ENCODE results near the gene TEX52.

The TEX52 gene

DNA sequence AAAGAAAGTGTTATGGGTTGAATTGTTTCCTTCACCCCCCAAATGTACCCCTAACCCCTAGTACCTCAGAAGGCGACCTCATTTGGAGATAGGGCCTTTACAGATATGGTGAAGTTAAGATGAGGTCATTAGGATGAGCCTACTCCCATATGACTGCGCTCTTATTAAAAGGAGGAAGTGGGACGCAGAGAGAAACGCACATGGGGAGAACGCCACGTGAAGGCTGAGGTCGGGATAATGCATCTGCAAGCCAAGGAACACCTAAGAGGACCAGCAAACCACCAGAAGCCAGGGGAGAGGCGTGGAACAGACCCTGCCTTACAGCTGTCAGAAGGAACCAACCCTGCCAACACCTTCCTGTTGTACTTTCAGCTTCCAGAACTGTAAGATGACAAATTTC is 20.3 kb downstream of the TEX52 start:
- no peak overlapping the region for H3K4me3 ChIP-seq (ENCODE audit: low read length)
- TF ChIP-seq, protein P1, sequence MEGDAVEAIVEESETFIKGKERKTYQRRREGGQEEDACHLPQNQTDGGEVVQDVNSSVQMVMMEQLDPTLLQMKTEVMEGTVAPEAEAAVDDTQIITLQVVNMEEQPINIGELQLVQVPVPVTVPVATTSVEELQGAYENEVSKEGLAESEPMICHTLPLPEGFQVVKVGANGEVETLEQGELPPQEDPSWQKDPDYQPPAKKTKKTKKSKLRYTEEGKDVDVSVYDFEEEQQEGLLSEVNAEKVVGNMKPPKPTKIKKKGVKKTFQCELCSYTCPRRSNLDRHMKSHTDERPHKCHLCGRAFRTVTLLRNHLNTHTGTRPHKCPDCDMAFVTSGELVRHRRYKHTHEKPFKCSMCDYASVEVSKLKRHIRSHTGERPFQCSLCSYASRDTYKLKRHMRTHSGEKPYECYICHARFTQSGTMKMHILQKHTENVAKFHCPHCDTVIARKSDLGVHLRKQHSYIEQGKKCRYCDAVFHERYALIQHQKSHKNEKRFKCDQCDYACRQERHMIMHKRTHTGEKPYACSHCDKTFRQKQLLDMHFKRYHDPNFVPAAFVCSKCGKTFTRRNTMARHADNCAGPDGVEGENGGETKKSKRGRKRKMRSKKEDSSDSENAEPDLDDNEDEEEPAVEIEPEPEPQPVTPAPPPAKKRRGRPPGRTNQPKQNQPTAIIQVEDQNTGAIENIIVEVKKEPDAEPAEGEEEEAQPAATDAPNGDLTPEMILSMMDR (conservative IDR thresholded peaks at IDR 0.05; ENCODE audit: low read depth, low read length), result no peak
- no peak for DNase-seq (ENCODE audit: low read depth)

DNA sequence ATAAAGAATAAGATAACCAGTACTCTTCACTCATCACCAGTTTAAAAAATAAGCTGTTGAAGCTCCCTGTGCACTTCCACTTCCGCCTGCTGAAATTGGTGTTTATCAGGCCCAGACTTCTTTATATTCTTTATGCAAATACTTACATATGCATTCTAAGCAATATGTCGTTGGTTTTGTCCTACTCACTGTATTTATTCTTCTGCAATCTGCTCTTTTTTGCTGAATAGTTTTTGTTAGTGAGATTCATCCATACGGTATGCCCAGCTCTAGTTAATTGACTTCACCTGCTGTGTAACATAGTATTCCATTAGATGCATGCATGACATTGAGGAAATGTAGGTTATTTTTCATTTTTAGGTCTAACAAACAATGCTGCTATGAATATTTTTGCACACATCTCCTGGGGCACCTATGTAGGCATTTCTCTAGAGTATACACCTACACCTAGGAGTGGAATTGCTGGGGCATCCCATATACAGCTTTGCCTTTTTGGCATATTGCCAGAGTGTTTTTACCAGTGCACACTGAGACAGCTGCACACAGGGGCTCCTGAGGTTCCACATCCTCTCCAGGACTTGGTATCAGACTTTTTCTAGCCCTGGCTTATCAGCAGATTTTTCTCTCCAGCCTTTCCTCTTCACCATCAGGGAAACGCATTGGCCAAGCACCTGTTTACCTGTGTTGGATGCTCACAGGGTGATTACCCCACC is 21.0 kb downstream of the TEX52 start:
- no peak overlapping the region for H3K4me3 ChIP-seq (ENCODE audit: low read length)
- TF ChIP-seq, protein P1 (conservative IDR thresholded peaks at IDR 0.05; ENCODE audit: low read depth, low read length), result no peak
- DNase-seq (ENCODE audit: low read depth), result no peak

DNA sequence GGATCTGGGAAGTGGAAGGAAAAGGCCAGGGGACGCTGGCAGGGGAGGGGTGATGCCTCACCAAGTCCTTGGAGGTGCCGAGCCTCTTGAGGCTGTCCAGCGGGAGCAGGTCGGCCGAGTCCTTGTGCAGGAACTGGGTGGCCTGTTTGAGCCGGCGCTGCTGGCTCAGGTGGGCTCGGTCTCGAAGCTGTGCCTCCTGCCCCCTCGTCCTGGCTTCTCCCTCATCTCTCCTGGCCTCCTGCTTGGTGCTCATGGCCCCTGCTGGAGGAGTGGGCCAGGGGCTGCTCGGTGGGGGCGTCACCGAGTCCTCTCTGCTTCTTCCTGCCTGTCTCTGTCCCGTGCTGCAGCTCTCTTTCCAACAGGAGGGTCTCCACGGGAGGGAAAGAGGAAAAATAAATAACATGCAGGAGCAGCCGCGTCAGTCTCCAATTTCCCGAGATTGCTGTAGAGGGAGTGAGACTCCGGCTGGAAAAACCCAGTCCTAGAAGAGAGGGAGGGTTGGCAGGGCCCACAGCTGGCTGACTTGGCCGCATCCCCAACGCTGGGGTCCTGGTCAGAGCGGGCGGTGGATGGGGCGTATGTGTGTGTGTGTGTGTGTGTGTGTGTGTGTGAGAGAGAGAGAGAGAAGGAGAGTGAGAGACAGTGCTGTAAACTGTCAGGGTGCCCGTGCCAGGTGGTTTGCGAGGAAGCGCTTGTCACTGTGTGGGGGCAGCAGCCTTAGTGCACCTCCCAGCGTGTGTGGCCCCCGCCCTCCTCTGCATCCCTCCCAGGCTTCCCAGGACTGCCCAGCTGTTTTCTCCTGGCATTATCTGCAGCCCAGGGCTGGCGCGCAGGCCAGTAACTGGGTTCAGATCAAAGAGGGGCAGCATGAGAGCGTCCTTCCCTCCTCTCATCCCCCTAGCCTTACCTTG is 22.0 kb downstream of the TEX52 start, which contains the start of gene NRIP2:
Gene NRIP2 (minus strand): TSS at position 455 of the 911 bp plus-strand sequence. CDS start 52 bp downstream, at position 403.
- no peak for DNase-seq (ENCODE audit: low read depth)
- no peak within 1 kb of the TSS for H3K4me3 ChIP-seq (ENCODE audit: low read length)
- TF ChIP-seq, protein P1 (conservative IDR thresholded peaks at IDR 0.05; ENCODE audit: low read depth, low read length), result peak; percentile 13

DNA sequence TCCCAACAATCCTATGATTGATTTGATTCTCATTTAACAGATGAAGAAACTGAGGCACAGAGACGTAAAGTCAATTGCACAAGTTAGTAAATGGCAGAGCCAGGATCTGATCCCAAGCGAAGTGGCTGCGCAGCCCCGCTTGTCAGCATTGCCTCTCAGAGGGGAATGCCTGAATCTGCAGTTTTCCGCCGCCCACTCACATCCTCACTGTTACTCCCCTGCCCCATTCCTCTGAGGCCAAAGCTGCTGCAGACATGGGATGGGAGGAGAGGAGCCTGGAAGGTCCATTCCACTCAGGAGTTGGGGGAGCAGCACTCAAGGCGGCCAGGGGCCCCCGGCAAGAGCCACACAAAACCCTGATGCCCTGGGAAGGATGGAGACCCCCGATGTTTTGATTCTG is 23.0 kb downstream of the TEX52 start:
- TF ChIP-seq, protein P1 (conservative IDR thresholded peaks at IDR 0.05; ENCODE audit: low read depth, low read length), result no peak
- DNase-seq (ENCODE audit: low read depth), result no peak
- H3K4me3 ChIP-seq (ENCODE audit: low read length), result no peak overlapping the region

DNA sequence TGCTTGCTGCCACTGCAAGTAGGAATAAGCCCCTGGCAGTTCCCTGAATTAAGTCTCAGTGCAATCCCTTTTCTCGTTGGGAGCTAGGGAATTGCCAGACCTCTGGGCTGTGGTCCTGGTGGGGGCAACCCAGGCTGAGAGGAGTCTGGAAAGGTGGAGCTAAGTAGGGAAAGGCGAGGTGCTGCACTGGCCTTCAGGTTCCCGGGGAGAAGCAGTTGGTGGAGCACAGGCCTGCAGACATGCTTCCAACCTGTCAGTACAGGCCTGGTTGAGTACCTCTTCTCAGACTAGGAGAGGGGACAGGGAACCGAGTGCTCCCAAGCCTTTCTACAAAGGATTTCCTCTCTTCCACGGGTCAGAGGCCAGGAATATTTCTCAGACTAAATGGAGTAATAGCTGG is 23.5 kb downstream of the TEX52 start:
- TF ChIP-seq, protein P1 (conservative IDR thresholded peaks at IDR 0.05; ENCODE audit: low read depth, low read length), result no peak
- H3K4me3 ChIP-seq (ENCODE audit: low read length), result no peak overlapping the region
- no peak for DNase-seq (ENCODE audit: low read depth)

DNA sequence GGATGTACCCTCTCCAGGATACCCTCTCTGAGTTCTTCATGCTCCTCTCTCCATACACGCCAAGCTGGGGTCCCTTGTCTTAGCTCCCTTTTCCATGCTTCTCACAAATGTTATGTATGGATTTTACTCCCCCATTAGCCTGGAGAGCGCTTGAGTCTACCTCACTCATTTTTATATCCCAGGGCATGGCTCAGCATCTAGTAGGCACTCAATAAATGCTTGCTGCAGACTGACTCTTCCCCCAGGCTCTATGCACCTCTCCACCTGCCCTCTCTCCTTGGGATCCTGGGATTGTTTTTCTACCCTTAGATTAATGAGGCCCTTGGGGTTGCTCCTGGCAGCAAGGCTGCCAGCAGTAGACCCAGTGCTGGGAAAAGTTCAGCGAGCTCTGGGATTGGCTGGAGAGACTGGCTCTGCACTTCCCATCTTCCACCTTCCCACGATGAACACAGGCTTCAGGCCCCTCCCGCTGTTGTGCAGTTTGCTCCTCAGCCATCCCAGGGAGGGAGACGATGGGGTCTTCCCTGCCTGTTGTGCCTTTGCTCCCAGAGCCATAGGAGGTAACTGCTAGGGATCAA is 24.2 kb downstream of the TEX52 start:
- no peak overlapping the region for H3K4me3 ChIP-seq (ENCODE audit: low read length)
- no peak for DNase-seq (ENCODE audit: low read depth)
- TF ChIP-seq, protein P1 (conservative IDR thresholded peaks at IDR 0.05; ENCODE audit: low read depth, low read length), result no peak

Data from retinal pigment epithelial cell (primary cell).